Suprapubic skin (tissue), 3 donors: ENCODE measurements around the gene GEMIN5.

Experiments used
- POLR2AphosphoS5 ChIP-seq, 3 donors: sonication (generic); formaldehyde crosslinking; IDR thresholded peaks; one replicate each; pipeline ENCODE4 v1.6.1; 2017; ENCODE audit warnings: antibody characterized with exemption in 3 of 3
- TF ChIP-seq, protein P1 (sequence below), 2 donors: fragments of 200-600 bp in 1 of 2; fragments of 450-650 bp in 1 of 2; sonication (generic) in 1 of 2; IDR thresholded peaks; one replicate each; pipeline ENCODE4 v1.5.1; 2016 to 2019; ENCODE audit warnings: antibody characterized with exemption in 2 of 2, mild to moderate bottlenecking in 1 of 2, moderate library complexity in 1 of 2

DNA sequence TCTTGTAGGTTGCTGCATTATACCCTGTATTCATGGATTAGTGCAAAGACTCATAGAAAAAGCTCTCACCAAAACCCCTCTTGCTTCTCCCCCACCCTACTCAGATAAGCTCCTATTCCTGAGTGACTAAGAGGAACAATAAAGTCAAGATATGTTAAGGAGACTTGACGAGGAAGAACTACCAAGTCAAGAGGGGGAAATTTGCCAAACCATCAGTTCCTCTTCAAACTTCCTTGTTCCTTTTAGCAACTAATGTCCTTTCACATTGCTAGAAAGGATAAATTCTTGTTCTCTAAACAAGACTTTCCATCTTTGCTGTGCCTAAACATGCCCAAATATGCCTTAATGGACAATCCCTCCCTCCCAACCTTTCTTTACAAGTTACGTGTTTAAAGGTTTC lies 52.6 kb downstream of the GEMIN5 start:
- TF ChIP-seq POLR2AphosphoS5 (IDR thresholded peaks at IDR 0.05), result no peak
- TF ChIP-seq, protein P1, sequence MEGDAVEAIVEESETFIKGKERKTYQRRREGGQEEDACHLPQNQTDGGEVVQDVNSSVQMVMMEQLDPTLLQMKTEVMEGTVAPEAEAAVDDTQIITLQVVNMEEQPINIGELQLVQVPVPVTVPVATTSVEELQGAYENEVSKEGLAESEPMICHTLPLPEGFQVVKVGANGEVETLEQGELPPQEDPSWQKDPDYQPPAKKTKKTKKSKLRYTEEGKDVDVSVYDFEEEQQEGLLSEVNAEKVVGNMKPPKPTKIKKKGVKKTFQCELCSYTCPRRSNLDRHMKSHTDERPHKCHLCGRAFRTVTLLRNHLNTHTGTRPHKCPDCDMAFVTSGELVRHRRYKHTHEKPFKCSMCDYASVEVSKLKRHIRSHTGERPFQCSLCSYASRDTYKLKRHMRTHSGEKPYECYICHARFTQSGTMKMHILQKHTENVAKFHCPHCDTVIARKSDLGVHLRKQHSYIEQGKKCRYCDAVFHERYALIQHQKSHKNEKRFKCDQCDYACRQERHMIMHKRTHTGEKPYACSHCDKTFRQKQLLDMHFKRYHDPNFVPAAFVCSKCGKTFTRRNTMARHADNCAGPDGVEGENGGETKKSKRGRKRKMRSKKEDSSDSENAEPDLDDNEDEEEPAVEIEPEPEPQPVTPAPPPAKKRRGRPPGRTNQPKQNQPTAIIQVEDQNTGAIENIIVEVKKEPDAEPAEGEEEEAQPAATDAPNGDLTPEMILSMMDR (IDR thresholded peaks at IDR 0.05), result no peak
